Stimulated activated CD4-positive, alpha-beta T cell treated with anti-CD3 and anti-CD28 coated beads, TNF-alpha, amount 100 ng/mL, for 24 hours (primary cell): ENCODE measurements around the gene C2CD2.

Experiments
- DNase-seq, 3 experiments: peaks; one replicate each; pipeline ENCODE4 v3.0.0-alpha.2; 2020; ENCODE audit warnings: low read depth in 3 of 3

The C2CD2 gene

DNA sequence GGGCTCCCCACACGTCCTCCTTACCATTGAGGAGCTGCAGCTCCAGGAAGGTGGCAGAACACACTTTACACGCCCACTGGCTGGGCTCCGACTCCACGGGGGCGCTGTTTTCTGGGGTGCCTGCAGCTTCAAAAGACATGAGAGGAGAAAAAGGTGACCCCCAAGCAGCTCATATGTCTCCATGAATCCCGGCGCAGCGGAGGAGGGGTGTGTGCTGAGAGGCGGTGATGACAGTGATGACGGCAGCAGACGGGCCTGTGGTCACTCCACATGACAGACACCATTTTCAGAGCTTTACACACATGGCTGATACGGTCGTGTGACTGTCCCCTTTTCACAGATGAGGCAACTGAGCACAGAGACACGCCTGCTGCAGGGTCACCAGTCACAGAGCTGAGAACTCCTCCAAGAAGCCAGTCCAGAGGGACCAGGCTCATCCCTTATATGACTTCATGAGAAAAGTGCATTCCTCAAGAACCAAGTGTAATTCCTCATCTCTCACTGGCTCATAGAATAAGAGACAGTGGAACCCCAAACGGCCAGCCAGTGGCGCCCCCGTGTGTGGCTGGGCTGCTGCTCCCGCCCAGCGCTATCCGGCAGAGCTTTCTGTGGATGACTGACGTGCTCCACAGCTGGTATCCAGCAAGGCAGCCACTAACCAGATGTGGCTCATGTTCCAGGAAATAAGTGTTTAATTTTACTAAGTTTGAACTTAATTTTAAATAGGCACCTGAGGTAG is 106.6 kb downstream of the C2CD2 start:
- DNase-seq: no peak

DNA sequence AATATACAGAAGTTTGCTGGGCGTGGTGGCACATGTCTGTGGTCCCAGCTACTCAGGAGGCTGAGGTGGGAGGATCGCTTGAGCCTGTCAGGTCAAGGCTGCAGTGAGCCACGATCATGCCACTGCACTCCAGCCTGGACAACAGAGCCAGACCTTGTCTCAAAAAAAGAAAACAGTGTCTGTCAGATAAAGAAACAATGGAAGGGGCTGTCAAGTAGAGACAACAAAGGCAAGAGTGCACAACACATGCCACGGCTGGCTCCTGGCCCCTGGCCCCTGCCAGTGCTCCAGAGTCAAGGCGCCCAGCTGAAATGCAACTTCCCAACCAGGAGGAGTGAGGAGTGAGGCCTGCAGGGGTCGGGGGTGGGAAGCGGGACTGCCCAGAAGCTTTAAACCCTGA is 107.3 kb downstream of the C2CD2 start:
- DNase-seq: no peak

DNA sequence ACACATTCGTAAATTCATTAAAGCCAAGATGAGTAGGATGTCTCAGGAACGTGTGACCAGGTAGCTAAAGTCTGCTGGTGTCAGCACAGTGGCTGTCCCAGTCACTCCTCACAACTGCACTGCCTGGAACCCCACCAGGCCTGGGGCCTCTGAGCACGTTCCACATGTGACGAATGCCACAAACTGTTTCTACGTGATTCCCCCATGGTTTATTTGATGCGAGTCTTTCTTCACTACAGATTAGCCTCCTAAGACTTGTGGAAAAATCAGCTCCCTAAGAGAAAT is 107.8 kb downstream of the C2CD2 start:
- DNase-seq: no peak

DNA sequence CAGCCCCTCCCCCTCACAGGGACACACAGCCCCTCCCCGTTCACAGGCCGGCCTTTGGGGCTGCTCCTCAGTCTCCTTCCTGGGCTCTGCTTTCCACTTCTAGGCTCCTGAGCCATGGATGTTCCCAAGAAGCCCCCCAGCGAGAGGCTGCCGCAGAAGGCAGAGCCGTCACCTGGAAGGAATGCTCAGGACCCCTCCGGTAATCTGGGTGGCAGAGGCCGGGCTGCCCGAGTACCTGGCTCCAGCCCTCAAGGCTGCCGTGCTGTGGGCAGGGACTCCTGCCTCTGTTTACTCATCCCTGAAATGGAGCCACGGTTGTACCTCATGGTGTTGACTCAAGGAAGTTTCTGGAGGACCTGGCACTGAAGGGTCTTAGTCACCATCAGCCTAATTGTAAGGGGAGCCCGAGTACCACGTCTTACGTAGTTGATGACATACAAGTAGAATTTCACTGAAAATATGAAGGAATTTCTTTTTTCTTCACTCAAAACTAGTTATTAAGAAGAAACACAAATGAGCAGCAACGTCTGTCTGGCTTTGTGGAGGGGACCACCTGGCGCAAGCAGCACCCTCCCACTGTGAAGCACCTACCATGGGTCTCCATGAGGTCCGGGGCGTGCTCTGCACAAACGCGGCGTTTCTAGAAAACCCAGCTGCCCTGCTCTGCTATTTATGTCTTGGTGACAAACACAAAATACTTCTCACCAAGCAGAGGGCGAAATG is 108.3 kb downstream of the C2CD2 start:
- no peak for DNase-seq

DNA sequence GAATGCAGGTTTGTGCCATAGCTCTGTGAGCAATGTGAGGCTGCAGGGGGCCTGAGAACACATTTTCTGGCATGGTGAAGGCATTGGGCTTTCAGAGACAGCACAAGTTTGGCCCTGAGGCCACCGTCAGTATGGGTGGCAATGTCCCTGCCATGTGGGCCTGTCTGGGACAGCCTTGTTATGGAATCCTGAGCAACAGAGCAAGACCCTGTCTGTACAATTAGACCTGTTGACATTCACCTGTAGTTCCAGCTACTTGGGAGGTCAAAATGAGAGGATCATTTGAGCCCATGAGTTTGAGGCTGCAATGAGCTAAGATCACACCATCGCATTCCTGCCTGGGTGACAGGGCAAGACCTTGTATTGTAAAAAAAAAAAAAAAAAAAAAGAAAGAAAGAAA is 110.2 kb downstream of the C2CD2 start:
- no peak for DNase-seq

DNA sequence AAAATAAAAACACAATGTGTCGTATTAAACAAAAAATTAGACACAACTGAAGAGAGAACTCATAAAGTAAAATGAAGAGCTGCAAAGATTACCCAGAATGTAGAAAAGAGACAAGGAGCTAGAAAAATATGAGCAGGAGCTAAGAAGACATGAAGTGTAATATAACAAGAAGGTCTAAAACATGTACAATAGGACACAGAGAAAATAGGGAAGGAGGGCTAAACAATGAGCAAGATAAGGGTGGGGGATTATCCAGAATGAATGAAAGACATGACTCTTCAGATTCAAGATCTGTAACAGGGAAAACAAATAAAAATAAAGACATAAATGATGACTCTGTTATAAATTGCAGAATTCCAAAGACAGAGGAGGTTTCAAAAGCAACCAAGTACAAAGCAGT is 112.9 kb downstream of the C2CD2 start:
- DNase-seq: no peak

DNA sequence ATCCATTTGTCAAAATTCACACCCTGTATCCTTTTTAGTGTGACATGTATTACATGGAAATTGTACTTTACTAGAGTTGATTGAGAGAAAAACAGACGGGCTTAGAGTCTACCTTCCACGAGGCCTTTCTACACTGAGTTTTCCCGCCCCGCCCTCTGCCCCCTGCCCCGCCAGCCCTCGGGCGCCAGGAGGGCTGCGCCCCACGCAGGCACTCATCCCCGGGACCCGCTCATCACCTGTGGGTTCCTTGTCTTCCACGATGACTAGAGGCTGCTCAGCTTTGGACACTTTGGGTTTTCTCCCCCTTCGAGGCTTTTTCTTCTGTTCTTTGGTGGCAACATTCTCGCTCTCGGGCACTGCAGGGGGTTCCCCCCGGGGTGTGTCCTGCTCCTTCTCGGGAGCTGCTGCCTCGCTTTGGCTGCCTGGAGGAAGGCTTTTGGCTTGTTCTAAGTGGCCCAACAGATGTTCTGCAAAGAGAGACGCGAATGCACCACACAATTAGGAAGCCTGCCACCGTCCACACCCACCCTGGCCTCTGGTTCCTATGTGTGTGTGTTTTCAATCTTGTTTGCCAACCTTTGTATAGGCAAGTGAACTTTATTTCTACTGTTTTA is 114.3 kb downstream of the C2CD2 start:
- DNase-seq: no peak

DNA sequence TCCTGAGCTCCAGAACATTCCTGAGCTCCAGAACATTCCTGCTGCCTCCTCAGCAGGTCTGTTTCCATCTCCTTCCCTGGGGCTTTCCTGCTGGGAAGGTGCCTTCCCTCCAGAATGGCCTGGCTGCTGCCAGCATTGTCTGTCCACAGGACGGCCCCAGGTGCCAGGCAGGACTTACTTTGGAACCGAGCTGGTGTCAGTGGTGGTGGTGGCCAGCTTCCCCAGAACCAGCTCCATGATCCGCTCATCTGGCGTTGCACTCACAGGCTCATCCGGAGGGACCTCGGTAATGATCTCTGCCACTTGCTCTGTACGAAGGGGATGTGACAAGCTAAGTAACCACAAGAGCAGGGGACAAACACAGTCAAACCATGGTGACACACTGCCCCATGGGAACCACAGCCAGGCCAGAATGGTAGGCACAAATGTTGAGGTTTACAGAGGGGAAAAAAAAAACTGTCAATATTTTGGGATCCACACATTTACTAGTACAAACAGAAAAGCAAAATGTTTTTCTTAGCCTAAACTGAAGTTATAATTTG is 116.0 kb downstream of the C2CD2 start:
- no peak for DNase-seq

DNA sequence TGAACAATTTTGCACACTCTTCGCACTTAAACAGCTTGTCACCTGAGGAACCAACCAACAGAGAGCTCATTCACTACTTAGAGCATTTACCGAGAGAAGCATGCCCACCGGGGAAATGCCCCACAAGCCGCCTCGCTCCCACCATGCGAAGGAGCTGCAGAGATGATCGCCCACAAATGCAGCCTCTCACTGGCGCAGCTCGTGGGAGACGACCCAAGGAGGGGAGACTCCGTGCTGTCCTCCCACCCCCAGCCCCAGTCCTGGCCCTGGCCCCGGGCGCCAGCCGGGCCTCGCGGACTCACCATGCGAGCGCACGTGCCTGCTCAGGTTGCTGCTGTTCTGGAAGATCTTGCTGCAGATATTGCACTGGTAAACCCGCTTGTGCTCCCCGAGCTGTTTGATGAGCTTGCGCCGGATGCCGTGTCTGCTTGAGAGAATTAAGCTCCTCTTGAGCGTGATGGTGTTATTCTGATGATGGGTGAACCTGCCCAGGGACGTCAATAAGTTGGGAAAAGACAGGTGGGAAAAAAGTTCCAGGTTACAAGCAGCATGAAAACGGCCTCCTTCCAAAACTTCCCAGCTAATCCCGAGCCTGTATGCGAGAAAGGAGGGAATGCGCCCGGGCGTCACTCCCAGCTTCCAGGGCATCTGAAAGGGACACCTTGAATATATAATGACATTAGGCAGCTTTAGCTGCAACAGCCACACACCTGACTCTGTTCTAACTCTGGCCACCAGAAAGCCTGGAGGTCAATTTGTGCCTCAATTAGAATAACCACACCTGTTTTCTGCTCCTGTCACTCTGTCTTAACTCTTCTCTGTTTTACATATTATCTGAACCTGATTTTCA is 117.4 kb downstream of the C2CD2 start:
- DNase-seq: no peak

DNA sequence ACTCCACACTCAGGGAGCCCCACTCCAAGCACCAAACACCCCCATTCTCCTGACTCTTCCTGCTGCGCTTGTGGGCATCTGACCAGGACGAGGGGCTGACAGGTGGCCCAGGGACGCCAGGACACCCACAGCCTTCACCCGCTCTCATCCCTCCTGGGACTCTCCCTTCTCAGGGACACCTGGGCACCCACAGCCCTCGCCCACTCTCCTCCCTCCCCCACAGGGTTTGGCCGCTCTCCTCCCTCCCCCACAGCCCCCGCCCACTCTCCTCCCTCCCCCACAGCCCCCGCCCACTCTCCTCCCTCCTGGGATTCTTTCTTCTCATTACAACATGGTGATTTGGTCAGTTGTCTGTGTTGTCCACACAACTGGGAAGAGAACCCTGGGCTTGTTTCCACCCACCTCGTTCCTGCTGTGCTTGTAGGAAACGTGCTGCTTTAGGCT is 118.1 kb downstream of the C2CD2 start:
- no peak for DNase-seq
